K562 (cell line): Measurements from ENCODE around the gene CACNA1C. TPM values are rescaled to one million over a fixed set of nuclear protein-coding genes. Genes with fewer than 3 reads are reported as not detected.

Source experiments
- ATAC-seq: fragments of 200-7000 bp; cut with Tn5 transposase; 3 replicates; pipeline ENCODE4 v1.9.1; 2020; ENCODE audit warnings: moderate library complexity
- BruUV-seq: library from RNA; stranded (reverse); fragments of 400-500 nt; replicated peaks from 2 replicates; lab custom pipeline; 2021; lab: Mats Ljungman, UMichigan
- CTCF ChIA-PET: fragments of 300-600 bp; formaldehyde crosslinking; extraction: SDS; loops from one replicate; lab custom pipeline; 2021; ENCODE audit warnings: low intra/inter-chr PET ratio; lab: Yijun Ruan, JAX
- POLR2A ChIA-PET: fragments of 300-600, 350-650 bp; sonication (Branson Sonifier 250); formaldehyde crosslinking; extraction: SDS; loops from one replicate; lab custom pipeline; 2021; ENCODE audit warnings: antibody characterized with exemption, inconsistent platforms; lab: Yijun Ruan, JAX
- DNase-seq, 4 experiments: peaks; one replicate each; pipeline versions ENCODE4 v3.0.0 to v3.0.0-alpha.2; 2011 to 2018; ENCODE audit warnings: low spot score in 3 of 4, mixed read lengths in 3 of 4; ENCODE audit errors: extremely low read depth in 1 of 4
- FAIRE-seq: peaks from 2 replicates; lab custom pipeline; 2011; peaks lifted over from hg19 to GRCh38; lab: Jason Lieb, UNC
- H2AFZ ChIP-seq: 2 replicates; pipeline ENCODE4 v1.6.0; 2011; ENCODE audit warnings: low read depth, low read length, control low read depth, inconsistent platforms
- H3K27ac ChIP-seq: fragments of 200-600 bp; 3 replicates; pipeline ENCODE4 v1.8.0; 2011; ENCODE audit warnings: low read depth, mild to moderate bottlenecking, control low read depth, inconsistent platforms, low read length, moderate library complexity, mixed read lengths; ENCODE audit errors: extremely low read depth
- H3K27me3 ChIP-seq, 2 experiments: fragments of 300-600 bp in 1 of 2; 2 replicates in 1 of 2; 3 replicates in 1 of 2; pipeline versions ENCODE4 v1.6.0 to v1.8.0; 2011; ENCODE audit warnings: inconsistent platforms in 2 of 2, low read length in 2 of 2, mild to moderate bottlenecking in 1 of 2, mixed read lengths in 1 of 2, moderate library complexity in 1 of 2; ENCODE audit not compliant: control insufficient read depth in 2 of 2, insufficient read depth in 2 of 2
- H3K36me3 ChIP-seq: fragments of 300-600 bp; 3 replicates; pipeline ENCODE4 v1.8.0; 2011; ENCODE audit warnings: mild to moderate bottlenecking, low read length, inconsistent platforms; ENCODE audit not compliant: control insufficient read depth, insufficient read depth
- H3K4me1 ChIP-seq, 2 experiments: fragments of 200-600 bp in 1 of 2; replicated peaks in 1 of 2; 2 replicates in 1 of 2; 3 replicates in 1 of 2; pipeline versions ENCODE4 v1.5.1 to v1.8.0; 2011; ENCODE audit warnings: inconsistent platforms in 2 of 2, low read length in 2 of 2, mild to moderate bottlenecking in 1 of 2, mixed read lengths in 1 of 2, moderate library complexity in 1 of 2; ENCODE audit not compliant: control insufficient read depth in 2 of 2, insufficient read depth in 2 of 2
- H3K4me2 ChIP-seq: 2 replicates; pipeline ENCODE4 v1.6.1; 2011; ENCODE audit warnings: low read length, control low read depth, inconsistent platforms, mixed read lengths; ENCODE audit not compliant: insufficient read depth
- H3K4me3 ChIP-seq: fragments of 200-600 bp; sonication (generic), shearing (Covaris generic); 2 replicates; pipeline ENCODE4 v1.5.1; 2016; ENCODE audit warnings: control low read depth, inconsistent platforms
- H3K79me2 ChIP-seq: fragments of 200-600 bp; 3 replicates; pipeline ENCODE4 v1.8.0; 2011; ENCODE audit warnings: low read length, inconsistent platforms; ENCODE audit not compliant: control insufficient read depth, insufficient read depth
- H3K9ac ChIP-seq, 2 experiments: 2 replicates each; pipeline versions ENCODE4 v1.6.0 to v1.6.1; 2011; ENCODE audit warnings: low read depth in 2 of 2, low read length in 2 of 2, control low read depth in 1 of 2, inconsistent platforms in 1 of 2, mild to moderate bottlenecking in 1 of 2, mixed read lengths in 1 of 2; ENCODE audit not compliant: insufficient read depth in 1 of 2
- H3K9me1 ChIP-seq: one replicate; pipeline ENCODE4 v1.6.0; 2011; ENCODE audit warnings: inconsistent platforms, mild to moderate bottlenecking, low read length, moderate library complexity; ENCODE audit not compliant: control insufficient read depth, insufficient read depth
- H3K9me3 ChIP-seq: replicated peaks from 2 replicates; pipeline ENCODE4 v1.5.1; 2011; ENCODE audit warnings: low read depth, low read length, inconsistent platforms; ENCODE audit not compliant: control insufficient read depth, insufficient read depth
- H4K20me1 ChIP-seq: replicated peaks from 2 replicates; pipeline ENCODE4 v1.6.1; 2011; ENCODE audit warnings: low read length, inconsistent platforms, mixed read lengths; ENCODE audit not compliant: control insufficient read depth, insufficient read depth
- ETV6 ChIP-seq, 3 experiments: fragments of 150-350 bp in 1 of 3; sonication (generic) in 1 of 3; formaldehyde crosslinking in 1 of 3; IDR thresholded peaks; 2 replicates each; pipeline versions ENCODE4 v1.6.1 to v1.8.0; 2014 to 2022; ENCODE audit warnings: borderline replicate concordance in 2 of 3, low read depth in 2 of 3, antibody characterized with exemption in 1 of 3, low read length in 1 of 3, mild to moderate bottlenecking in 1 of 3, missing genetic modification reagents in 1 of 3
- FOXM1 ChIP-seq, 2 experiments: fragments of 450-650 bp in 1 of 2; sonication (generic) in 1 of 2; formaldehyde crosslinking in 1 of 2; IDR thresholded peaks; 2 replicates each; pipeline versions ENCODE4 v1.6.1 to v1.9.0; 2017 to 2022; ENCODE audit warnings: low read depth in 2 of 2, mild to moderate bottlenecking in 2 of 2, missing genetic modification reagents in 1 of 2, moderate library complexity in 1 of 2
- KAT8 ChIP-seq: fragments of 450-650 bp; IDR thresholded peaks from 2 replicates; pipeline ENCODE4 v1.6.1; 2016; ENCODE audit warnings: low read depth, mild to moderate bottlenecking
- NBN ChIP-seq: fragments of 450-650 bp; IDR thresholded peaks from 2 replicates; pipeline ENCODE4 v1.6.1; 2016; ENCODE audit warnings: low read depth, mild to moderate bottlenecking
- ZNF584 ChIP-seq: fragments of 200-800 bp; sonication (Bioruptor generic); IDR thresholded peaks from 2 replicates; pipeline ENCODE4 v1.6.1; 2016; ENCODE audit warnings: low read depth, mild to moderate bottlenecking, missing genetic modification characterization, missing compliant biosample characterization
- WGBS: fragments of 100-300 bp; shearing (Covaris generic); methylation state at CpG from one replicate; pipeline ENCODE4 v1.1.6; 2016; ENCODE audit warnings: low coverage, mixed read lengths; ENCODE audit not compliant: insufficient coverage; ENCODE audit errors: missing lambda C conversion rate; 5-methylcytosine and 5-hydroxymethylcytosine counted together
- in situ Hi-C: fragments of 300-500 bp; cut with MboI; formaldehyde crosslinking; loops from 4 replicates; pipeline ENCODE4 v1.15.0; 2018; ENCODE audit warnings: inconsistent platforms, mixed read lengths
- intact Hi-C: fragments of 100-400 bp; cut with micrococcal nuclease; formaldehyde crosslinking; loops from 2 replicates; pipeline ENCODE4 v1.14.2; 2022
- polyA plus RNA-seq, 8 experiments: library from polyadenylated mRNA; depleted of rRNA in 4 of 8; stranded (reverse) in 5 of 8; unstranded in 3 of 8; fragments of >200 nt; fragmentation: Nextera tagmentation in 2 of 8; fragmentation: Illumina TruSeq in 1 of 8; extraction: Ambion mirVana in 2 of 8; extraction: Trizol in 1 of 8; gene quantifications; 2 replicates each; pipeline versions ENCODE4 v1.2.1 to v1.2.3, GENCODE V29; 2011 to 2014; ENCODE audit warnings: inconsistent platforms in 1 of 8, missing spikeins in 1 of 8
- total RNA-seq, 7 experiments: library from RNA; depleted of rRNA in 6 of 7; stranded (reverse); fragments of >200 nt in 6 of 7; fragmentation: Illumina TruSeq in 2 of 7; extraction: Trizol in 2 of 7; gene quantifications; 2 replicates each; pipeline versions ENCODE4 v1.2.1 to v1.2.3, GENCODE V29; 2011 to 2021; ENCODE audit warnings: low replicate concordance in 1 of 7
- TF ChIP-seq, protein P1 (sequence below): fragments of 250-450 bp; sonication (Bioruptor Pico); IDR thresholded peaks from 2 replicates; pipeline ENCODE4 v1.5.0; 2021; ENCODE audit warnings: mild to moderate bottlenecking, moderate library complexity
- TF ChIP-seq, protein P2 (sequence below): fragments of 450-650 bp; IDR thresholded peaks from 2 replicates; pipeline ENCODE4 v1.7.1; 2018; ENCODE audit warnings: mild to moderate bottlenecking, low read depth; ENCODE audit not compliant: partially characterized antibody
- TF ChIP-seq, protein P3 (sequence below), 2 experiments: fragments of 450-650 bp; conservative IDR thresholded peaks; 2 replicates each; pipeline ENCODE4 v1.6.1; 2017; ENCODE audit warnings: mild to moderate bottlenecking in 2 of 2, moderate library complexity in 2 of 2

The CACNA1C gene
- total and polyA plus RNA-seq, 9 of the 15 experiments (the other 6 are each of a cell fraction or from before 2014, with no cell fraction given), result not detected

DNA sequence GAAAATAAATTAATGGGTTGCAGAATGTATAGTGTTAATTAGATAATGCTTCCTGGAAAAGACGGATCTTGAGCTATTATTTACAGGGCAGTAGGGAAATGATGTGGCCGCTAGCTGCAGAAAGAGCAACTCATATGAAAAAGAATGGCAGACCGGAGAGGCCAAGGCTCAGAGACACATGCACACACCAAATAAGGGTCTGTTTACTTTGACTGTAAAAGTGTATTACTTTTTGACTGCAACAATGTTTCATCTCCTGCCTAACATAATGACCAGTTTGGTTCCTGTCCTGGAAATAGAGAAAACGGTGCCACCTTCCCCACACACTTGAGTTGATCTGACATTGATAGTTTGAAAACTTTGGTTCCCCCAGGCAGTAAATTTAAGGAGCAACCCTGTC lies 290.9 kb downstream of the CACNA1C start (continued):
- TF ChIP-seq, protein P1, sequence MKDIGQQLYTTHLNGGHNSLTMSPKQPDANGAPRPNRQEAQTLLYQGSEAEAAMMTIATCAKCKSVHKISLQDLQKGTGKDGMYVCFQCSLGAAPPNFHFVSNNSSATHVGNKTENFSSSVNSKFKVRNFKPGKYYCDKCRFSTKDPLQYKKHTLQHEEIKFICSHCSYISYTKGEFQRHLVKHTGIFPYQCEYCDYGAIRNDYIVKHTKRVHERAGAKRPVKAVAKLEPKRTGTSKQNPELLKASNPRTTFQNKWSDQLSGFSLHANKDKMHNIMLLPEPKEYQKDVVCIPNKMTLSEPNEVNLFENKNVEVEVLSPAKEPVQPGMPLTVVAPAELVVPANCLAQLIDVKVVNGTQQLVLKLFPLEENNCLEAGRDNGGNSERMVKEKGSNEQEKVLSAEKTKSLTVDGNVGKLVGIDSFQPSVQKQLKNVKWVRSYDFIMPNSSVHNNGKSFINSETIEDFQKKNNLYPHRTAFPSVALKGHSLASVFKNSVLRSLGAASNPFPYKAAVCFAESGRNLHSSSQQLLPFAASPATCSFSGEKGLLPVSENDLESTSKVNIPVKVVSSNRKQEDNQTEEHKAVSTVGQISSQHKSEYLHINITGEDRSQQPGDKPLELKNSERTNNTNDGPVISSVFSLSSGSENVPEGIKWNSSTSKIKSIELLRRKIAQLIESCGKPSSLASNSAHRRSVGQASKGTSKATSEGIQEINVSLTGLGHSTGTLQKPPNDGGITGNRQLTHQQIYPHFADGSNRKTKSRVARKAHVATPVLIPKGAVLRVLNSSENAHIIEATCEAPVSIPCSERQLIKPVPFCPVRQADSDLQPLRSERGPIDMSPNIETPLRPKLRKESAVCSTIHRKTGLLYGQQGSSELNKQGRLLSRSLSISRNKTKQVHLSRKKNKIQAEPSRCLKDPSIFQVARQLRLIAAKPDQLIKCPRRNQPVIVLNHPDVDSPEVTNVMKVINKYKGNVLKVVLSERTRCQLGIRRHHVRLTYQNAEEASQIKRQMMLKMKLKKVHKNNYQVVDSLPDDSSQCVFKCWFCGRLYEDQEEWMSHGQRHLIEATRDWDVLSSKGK, result no peak
- no peak for TF ChIP-seq KAT8
- TF ChIP-seq, protein P2, sequence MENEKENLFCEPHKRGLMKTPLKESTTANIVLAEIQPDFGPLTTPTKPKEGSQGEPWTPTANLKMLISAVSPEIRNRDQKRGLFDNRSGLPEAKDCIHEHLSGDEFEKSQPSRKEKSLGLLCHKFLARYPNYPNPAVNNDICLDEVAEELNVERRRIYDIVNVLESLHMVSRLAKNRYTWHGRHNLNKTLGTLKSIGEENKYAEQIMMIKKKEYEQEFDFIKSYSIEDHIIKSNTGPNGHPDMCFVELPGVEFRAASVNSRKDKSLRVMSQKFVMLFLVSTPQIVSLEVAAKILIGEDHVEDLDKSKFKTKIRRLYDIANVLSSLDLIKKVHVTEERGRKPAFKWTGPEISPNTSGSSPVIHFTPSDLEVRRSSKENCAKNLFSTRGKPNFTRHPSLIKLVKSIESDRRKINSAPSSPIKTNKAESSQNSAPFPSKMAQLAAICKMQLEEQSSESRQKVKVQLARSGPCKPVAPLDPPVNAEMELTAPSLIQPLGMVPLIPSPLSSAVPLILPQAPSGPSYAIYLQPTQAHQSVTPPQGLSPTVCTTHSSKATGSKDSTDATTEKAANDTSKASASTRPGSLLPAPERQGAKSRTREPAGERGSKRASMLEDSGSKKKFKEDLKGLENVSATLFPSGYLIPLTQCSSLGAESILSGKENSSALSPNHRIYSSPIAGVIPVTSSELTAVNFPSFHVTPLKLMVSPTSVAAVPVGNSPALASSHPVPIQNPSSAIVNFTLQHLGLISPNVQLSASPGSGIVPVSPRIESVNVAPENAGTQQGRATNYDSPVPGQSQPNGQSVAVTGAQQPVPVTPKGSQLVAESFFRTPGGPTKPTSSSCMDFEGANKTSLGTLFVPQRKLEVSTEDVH, result no peak

DNA sequence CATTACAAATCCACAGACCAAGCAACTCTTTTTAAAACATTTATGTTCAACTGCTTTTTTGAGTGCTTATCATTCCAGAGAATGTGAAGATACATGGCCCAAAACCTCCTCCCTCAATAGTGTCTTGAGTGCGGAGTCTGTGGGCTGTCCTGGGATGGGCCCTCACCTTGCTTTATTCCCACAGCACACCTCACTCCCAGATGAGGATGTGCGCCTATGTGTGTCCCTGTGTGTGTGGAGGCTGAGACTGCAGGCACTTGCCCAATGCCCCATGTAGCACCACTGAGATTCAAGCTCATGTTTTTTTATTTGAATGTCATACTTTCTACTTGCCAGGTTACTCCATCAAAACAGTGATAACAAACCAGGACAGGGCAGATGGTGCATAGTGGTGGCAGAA lies 291.7 kb downstream of the CACNA1C start:
- Histone ChIP-seq H2AFZ (no peak overlapping the region), H3K27me3 (peaks cover 0 to 25% of the 10 kb centered on the region in 2 experiments; a peak in 3 of 5 replicates), H3K4me3 (no peak overlapping the region), H3K36me3 (no peaks in the 10 kb centered on the region), H3K9ac (no peak overlapping the region), H4K20me1 (no peaks in the 10 kb centered on the region), H3K4me1 (no peaks in the 10 kb centered on the region), H3K79me2 (no peaks in the 10 kb centered on the region), H3K9me1 (no peaks in the 10 kb centered on the region), H3K27ac (no peak overlapping the region), H3K4me2 (no peak overlapping the region), H3K9me3 (no peaks in the 10 kb centered on the region)
- in situ Hi-C loops (no loop called here), intact Hi-C loops (no loop called here)
- POLR2A ChIA-PET, result no interaction called here
- no peak for FAIRE-seq
- WGBS, result 0% methylated on average over 2 of the region's 2 CpGs
- DNase-seq, result no peak
- CTCF ChIA-PET, result no interaction called here
- no peak for ATAC-seq
- no TSS peak for BruUV-seq
- no peak for TF ChIP-seq FOXM1 (IDR thresholded peaks at IDR 0.05; ENCODE audit: low read depth)
- TF ChIP-seq FOXM1 (CRISPR knock-in tag; IDR thresholded peaks at IDR 0.05; ENCODE audit: low read depth), result no peak
- no peak for TF ChIP-seq ZNF584 (CRISPR knock-in tag)
- no peak for TF ChIP-seq NBN
- TF ChIP-seq, protein P3, sequence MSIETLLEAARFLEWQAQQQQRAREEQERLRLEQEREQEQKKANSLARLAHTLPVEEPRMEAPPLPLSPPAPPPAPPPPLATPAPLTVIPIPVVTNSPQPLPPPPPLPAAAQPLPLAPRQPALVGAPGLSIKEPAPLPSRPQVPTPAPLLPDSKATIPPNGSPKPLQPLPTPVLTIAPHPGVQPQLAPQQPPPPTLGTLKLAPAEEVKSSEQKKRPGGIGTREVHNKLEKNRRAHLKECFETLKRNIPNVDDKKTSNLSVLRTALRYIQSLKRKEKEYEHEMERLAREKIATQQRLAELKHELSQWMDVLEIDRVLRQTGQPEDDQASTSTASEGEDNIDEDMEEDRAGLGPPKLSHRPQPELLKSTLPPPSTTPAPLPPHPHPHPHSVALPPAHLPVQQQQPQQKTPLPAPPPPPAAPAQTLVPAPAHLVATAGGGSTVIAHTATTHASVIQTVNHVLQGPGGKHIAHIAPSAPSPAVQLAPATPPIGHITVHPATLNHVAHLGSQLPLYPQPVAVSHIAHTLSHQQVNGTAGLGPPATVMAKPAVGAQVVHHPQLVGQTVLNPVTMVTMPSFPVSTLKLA (conservative IDR thresholded peaks at IDR 0.05), result no peak
- no peak for TF ChIP-seq ETV6 (IDR thresholded peaks at IDR 0.05; ENCODE audit: borderline replicate concordance in 1 of 2, low read depth in 2 of 2, low read length in 1 of 2)
- no peak for TF ChIP-seq ETV6 (CRISPR knock-in tag; IDR thresholded peaks at IDR 0.05; ENCODE audit: borderline replicate concordance)
